MCF 10A (cell line): ENCODE results near the gene LRRC30. TPM values are rescaled to one million over a fixed set of nuclear protein-coding genes. Genes with fewer than 3 reads are reported as not detected.
A peak's percentile ranks its signal among the peaks of the same experiment; 100 is the strongest.

Experiments used
- BruUV-seq: library from RNA; stranded (reverse); fragments of 400-500 nt; replicated peaks from 2 replicates; lab custom pipeline; 2021; lab: Mats Ljungman, UMichigan
- CTCF ChIA-PET: fragments of 300-600 bp; sonication (Branson Sonifier 250); formaldehyde crosslinking; extraction: SDS; loops from one replicate; lab custom pipeline; 2021; ENCODE audit warnings: antibody characterized with exemption, inconsistent platforms; lab: Yijun Ruan, JAX
- POLR2A ChIA-PET: fragments of 300-600, 350-650 bp; sonication (Branson Sonifier 250); formaldehyde crosslinking; extraction: SDS; loops from one replicate; lab custom pipeline; 2020; ENCODE audit warnings: antibody characterized with exemption, inconsistent platforms; lab: Yijun Ruan, JAX
- DNase-seq: peaks from one replicate; pipeline ENCODE4 v3.0.0-alpha.2; 2018; ENCODE audit not compliant: unreplicated experiment
- H3K27ac Mint-ChIP-seq: one replicate; pipeline ENCODE4 v1.8.0; 2022; ENCODE audit warnings: mild to moderate bottlenecking, low read depth, mixed read lengths; ENCODE audit not compliant: unreplicated experiment
- H3K27me3 Mint-ChIP-seq: one replicate; pipeline ENCODE4 v1.8.0; 2022; ENCODE audit warnings: mixed read lengths; ENCODE audit not compliant: insufficient read depth, unreplicated experiment
- H3K36me3 Mint-ChIP-seq: one replicate; pipeline ENCODE4 v1.8.0; 2022; ENCODE audit warnings: mild to moderate bottlenecking, moderate library complexity, mixed read lengths; ENCODE audit not compliant: insufficient read depth, unreplicated experiment
- H3K4me1 Mint-ChIP-seq: one replicate; pipeline ENCODE4 v1.8.0; 2022; ENCODE audit warnings: mixed read lengths; ENCODE audit not compliant: insufficient read depth, unreplicated experiment
- H3K4me3 Mint-ChIP-seq: one replicate; pipeline ENCODE4 v1.8.0; 2022; ENCODE audit warnings: mild to moderate bottlenecking, moderate library complexity, mixed read lengths; ENCODE audit not compliant: unreplicated experiment
- H3K9me3 Mint-ChIP-seq: one replicate; pipeline ENCODE4 v1.8.0; 2022; ENCODE audit warnings: mixed read lengths; ENCODE audit not compliant: unreplicated experiment
- CTCF ChIP-seq: fragments of 200-600 bp; IDR thresholded peaks from one replicate; pipeline ENCODE4 v1.8.0; 2022; ENCODE audit warnings: antibody characterized with exemption, mild to moderate bottlenecking; ENCODE audit not compliant: unreplicated experiment
- intact Hi-C: fragments of 100-400 bp; cut with micrococcal nuclease; formaldehyde crosslinking; loops from 2 replicates; pipeline ENCODE4 v1.14.1; 2022
- total RNA-seq: library from RNA; stranded (reverse); gene quantifications from 2 replicates; pipeline ENCODE4 v1.2.3, GENCODE V29; 2022

Gene LRRC30
- total RNA-seq, 1 experiment from 2014 or later, result not detected

- no peak for TF ChIP-seq CTCF
- ChIA-PET POLR2A (interaction anchor here (0.6 kb wide), 1 partner anchor 1080 kb away, joined by 3 read pairs; no protein-coding TSS in a partner anchor), CTCF (no interaction called here)
- no peaks in the 10 kb centered on the region for H3K4me1 Mint-ChIP-seq
- H3K36me3 Mint-ChIP-seq, result no peaks in the 10 kb centered on the region
- intact Hi-C loops, result no loop called here
- BruUV-seq, result no TSS peak
- H3K9me3 Mint-ChIP-seq, result no peaks in the 10 kb centered on the region
- no peak overlapping the region for H3K4me3 Mint-ChIP-seq
- no peaks in the 10 kb centered on the region for H3K27me3 Mint-ChIP-seq
- DNase-seq, result no peak
- H3K27ac Mint-ChIP-seq, result no peak overlapping the region
Observed at GRCh38 chr18:7206217-7206616, 24.7 kb upstream of the LRRC30 start.

GRCh38 chr18:7207366-7207915 is 23.4 kb upstream of the LRRC30 start:
- no TSS peak for BruUV-seq
- no peak for TF ChIP-seq CTCF
- ChIA-PET POLR2A (no interaction called here), CTCF (no interaction called here)
- intact Hi-C loops, result no loop called here
- no peaks in the 10 kb centered on the region for H3K9me3 Mint-ChIP-seq
- no peaks in the 10 kb centered on the region for H3K4me1 Mint-ChIP-seq
- H3K4me3 Mint-ChIP-seq, result no peak overlapping the region
- H3K27ac Mint-ChIP-seq, result no peak overlapping the region
- no peaks in the 10 kb centered on the region for H3K36me3 Mint-ChIP-seq
- DNase-seq, result no peak
- peaks cover 5% of the 10 kb centered on the region for H3K27me3 Mint-ChIP-seq

GRCh38 chr18:7221424-7222155 is 9.3 kb upstream of the LRRC30 start:
- Mint-ChIP-seq H3K27ac (no peak overlapping the region), H3K9me3 (no peaks in the 10 kb centered on the region), H3K4me3 (no peak overlapping the region), H3K27me3 (peaks cover 25% of the 10 kb centered on the region), H3K4me1 (no peaks in the 10 kb centered on the region), H3K36me3 (no peaks in the 10 kb centered on the region)
- intact Hi-C loops, result loop anchor here (1.0 to 2.0 kb wide), 3 partner anchors 346 to 1259 kb away; partner anchors contain the start of gene PTPRM
- POLR2A ChIA-PET, result interaction anchor here (0.7 kb wide), 1 partner anchor 345 kb away, joined by 3 read pairs; the partner anchor contains the start of gene PTPRM
- TF ChIP-seq CTCF, result peak; percentile 83
- DNase-seq, result peak; percentile 80
- CTCF ChIA-PET, result interaction anchor here (0.6 to 2.3 kb wide), 30 partner anchors 8 to 1761 kb away, joined by 3 to 12 read pairs (median 3); partner anchors contain the start of genes LRRC30, PTPRM and RAB12
- BruUV-seq, result no TSS peak

GRCh38 chr18:7224198-7224597 is 6.7 kb upstream of the LRRC30 start:
- intact Hi-C loops, result no loop called here
- no peaks in the 10 kb centered on the region for H3K36me3 Mint-ChIP-seq

More at GRCh38 chr18:7224198-7224597, 6.7 kb upstream of the LRRC30 start:
- no peak overlapping the region for H3K27ac Mint-ChIP-seq
- no peak for DNase-seq
- peaks cover 3% of the 10 kb centered on the region for H3K27me3 Mint-ChIP-seq
- CTCF ChIA-PET, result interaction anchor here (0.6 to 1.9 kb wide), 4 partner anchors 11 to 1254 kb away, joined by 3 to 5 read pairs (median 4); partner anchors contain the start of gene PTPRM
- H3K4me1 Mint-ChIP-seq, result no peaks in the 10 kb centered on the region
- POLR2A ChIA-PET, result no interaction called here
- no TSS peak for BruUV-seq
- no peak overlapping the region for H3K4me3 Mint-ChIP-seq
- TF ChIP-seq CTCF, result no peak
- H3K9me3 Mint-ChIP-seq, result no peaks in the 10 kb centered on the region
